Globus pallidus (tissue), 1 donor: ENCODE data around the gene PRDM16.

Source experiments
- DNase-seq: peaks from one replicate; pipeline ENCODE4 v3.0.0-alpha.2; 2015; ENCODE audit warnings: low spot score

The PRDM16 gene

GRCh38 chr1:3355894-3356826 lies 287.2 kb downstream of the PRDM16 start:
- DNase-seq = no peak

GRCh38 chr1:3356827-3357460 lies 287.9 kb downstream of the PRDM16 start:
- DNase-seq = no peak

- no peak for DNase-seq
These were observed 288.7 kb downstream of the PRDM16 start for GRCh38 chr1:3357526-3358297.

GRCh38 chr1:3359351-3359750 lies 290.3 kb downstream of the PRDM16 start:
- no peak for DNase-seq

- DNase-seq = no peak
These were observed 290.9 kb downstream of the PRDM16 start for GRCh38 chr1:3359756-3360440.

- peak; percentile 34 for DNase-seq
These were observed 291.7 kb downstream of the PRDM16 start for GRCh38 chr1:3360646-3361257.

- DNase-seq = no peak
These were observed 294.0 kb downstream of the PRDM16 start for GRCh38 chr1:3363023-3363422.

GRCh38 chr1:3363756-3364155 lies 294.8 kb downstream of the PRDM16 start:
- no peak for DNase-seq

GRCh38 chr1:3364551-3364950 lies 295.5 kb downstream of the PRDM16 start:
- DNase-seq = no peak

- no peak for DNase-seq
These were observed 296.0 kb downstream of the PRDM16 start for GRCh38 chr1:3364983-3365382.

- DNase-seq = no peak
These were observed 296.6 kb downstream of the PRDM16 start for GRCh38 chr1:3365523-3366125.

GRCh38 chr1:3366126-3367051 lies 297.4 kb downstream of the PRDM16 start:
- DNase-seq = peak; percentile 43

GRCh38 chr1:3367376-3367775 lies 298.4 kb downstream of the PRDM16 start:
- DNase-seq = no peak

- DNase-seq = no peak
These were observed 299.1 kb downstream of the PRDM16 start for GRCh38 chr1:3368059-3368458.

- no peak for DNase-seq
These were observed 299.9 kb downstream of the PRDM16 start for GRCh38 chr1:3368711-3369445.

- peak; percentile 32 for DNase-seq
These were observed 300.6 kb downstream of the PRDM16 start for GRCh38 chr1:3369446-3370076.

GRCh38 chr1:3370856-3371703 lies 302.1 kb downstream of the PRDM16 start:
- no peak for DNase-seq

GRCh38 chr1:3372317-3372716 lies 303.3 kb downstream of the PRDM16 start:
- DNase-seq = no peak
